Prostate gland (tissue), 2 donors: Measurements from ENCODE around the gene POSTN.

ENCODE experiments used
- CTCF ChIP-seq, 4 experiments: fragments of 200-600 bp in 2 of 4; fragments of 450-650 bp in 2 of 4; sonication (generic) in 2 of 4; IDR thresholded peaks; 1 replicate in 3 of 4; 2 replicates in 1 of 4; pipeline ENCODE4 v1.5.1; 2016 to 2019; ENCODE audit warnings: antibody characterized with exemption in 4 of 4, mild to moderate bottlenecking in 2 of 4, moderate library complexity in 2 of 4
- POLR2A ChIP-seq: fragments of 450-650 bp; IDR thresholded peaks from one replicate; pipeline ENCODE4 v1.6.1; 2016; ENCODE audit warnings: antibody characterized with exemption, mild to moderate bottlenecking
- POLR2AphosphoS5 ChIP-seq: sonication (generic); formaldehyde crosslinking; IDR thresholded peaks from one replicate; pipeline ENCODE4 v1.6.1; 2017; ENCODE audit warnings: antibody characterized with exemption

- TF ChIP-seq CTCF (IDR thresholded peaks at IDR 0.05) = no peak
- TF ChIP-seq POLR2A = no peak
- TF ChIP-seq POLR2AphosphoS5 = no peak
Measured at GRCh38 chr13:37535501-37535900, 63.1 kb downstream of the POSTN start.
